Measurements from ENCODE around the gene CDYL.
A peak's percentile ranks its signal among the peaks of the same experiment; 100 is the strongest.

Gene CDYL

GRCh38 chr6:4776131-4776492, at the start of gene CDYL:
Gene CDYL, plus strand, starts transcription at chr6:4776404. Its CDS starts 380 bp downstream, at chr6:4776784.
- DNase-seq = peak; percentile 89

- DNase-seq = no peak
Measured at GRCh38 chr6:4726645-4727044, 49.6 kb upstream of the CDYL start.

GRCh38 chr6:4727217-4727616, 49.0 kb upstream of the CDYL start:
- DNase-seq = no peak

GRCh38 chr6:4727671-4728435, 48.4 kb upstream of the CDYL start:
- no peak for DNase-seq

- DNase-seq = no peak
Measured at GRCh38 chr6:4728436-4728769, 47.8 kb upstream of the CDYL start.

GRCh38 chr6:4728926-4729325, 47.3 kb upstream of the CDYL start:
- no peak for DNase-seq

- no peak for DNase-seq
Measured at GRCh38 chr6:4731996-4732395, 44.2 kb upstream of the CDYL start.

GRCh38 chr6:4732691-4733315, 43.4 kb upstream of the CDYL start:
- DNase-seq = no peak

GRCh38 chr6:4736371-4736873, 39.8 kb upstream of the CDYL start:
- DNase-seq = no peak

- DNase-seq = no peak
Measured at GRCh38 chr6:4740032-4740431, 36.2 kb upstream of the CDYL start.

- no peak for DNase-seq
Measured at GRCh38 chr6:4743062-4743461, 33.1 kb upstream of the CDYL start.

- DNase-seq = no peak
Measured at GRCh38 chr6:4743926-4744325, 32.3 kb upstream of the CDYL start.

- DNase-seq = no peak
Measured at GRCh38 chr6:4747588-4747987, 28.6 kb upstream of the CDYL start.

- DNase-seq = no peak
Measured at GRCh38 chr6:4751823-4752464, 24.3 kb upstream of the CDYL start.

GRCh38 chr6:4756247-4756646, 20.0 kb upstream of the CDYL start:
- DNase-seq = no peak

GRCh38 chr6:4759997-4760396, 16.2 kb upstream of the CDYL start:
- no peak for DNase-seq

GRCh38 chr6:4760773-4761172, 15.4 kb upstream of the CDYL start:
- no peak for DNase-seq

GRCh38 chr6:4762294-4762693, 13.9 kb upstream of the CDYL start:
- no peak for DNase-seq

- DNase-seq = no peak
Measured at GRCh38 chr6:4763921-4764320, 12.3 kb upstream of the CDYL start.

GRCh38 chr6:4768815-4769214, 7.4 kb upstream of the CDYL start:
- no peak for DNase-seq

- no peak for DNase-seq
Measured at GRCh38 chr6:4772750-4773149, 3.5 kb upstream of the CDYL start.

GRCh38 chr6:4773181-4773580, 3.0 kb upstream of the CDYL start:
- no peak for DNase-seq

GRCh38 chr6:4774296-4774695, 1.9 kb upstream of the CDYL start:
- DNase-seq = no peak
